Measurements from ENCODE around the gene CCNF.
A peak's percentile ranks its signal among the peaks of the same experiment; 100 is the strongest.

Gene CCNF

DNA sequence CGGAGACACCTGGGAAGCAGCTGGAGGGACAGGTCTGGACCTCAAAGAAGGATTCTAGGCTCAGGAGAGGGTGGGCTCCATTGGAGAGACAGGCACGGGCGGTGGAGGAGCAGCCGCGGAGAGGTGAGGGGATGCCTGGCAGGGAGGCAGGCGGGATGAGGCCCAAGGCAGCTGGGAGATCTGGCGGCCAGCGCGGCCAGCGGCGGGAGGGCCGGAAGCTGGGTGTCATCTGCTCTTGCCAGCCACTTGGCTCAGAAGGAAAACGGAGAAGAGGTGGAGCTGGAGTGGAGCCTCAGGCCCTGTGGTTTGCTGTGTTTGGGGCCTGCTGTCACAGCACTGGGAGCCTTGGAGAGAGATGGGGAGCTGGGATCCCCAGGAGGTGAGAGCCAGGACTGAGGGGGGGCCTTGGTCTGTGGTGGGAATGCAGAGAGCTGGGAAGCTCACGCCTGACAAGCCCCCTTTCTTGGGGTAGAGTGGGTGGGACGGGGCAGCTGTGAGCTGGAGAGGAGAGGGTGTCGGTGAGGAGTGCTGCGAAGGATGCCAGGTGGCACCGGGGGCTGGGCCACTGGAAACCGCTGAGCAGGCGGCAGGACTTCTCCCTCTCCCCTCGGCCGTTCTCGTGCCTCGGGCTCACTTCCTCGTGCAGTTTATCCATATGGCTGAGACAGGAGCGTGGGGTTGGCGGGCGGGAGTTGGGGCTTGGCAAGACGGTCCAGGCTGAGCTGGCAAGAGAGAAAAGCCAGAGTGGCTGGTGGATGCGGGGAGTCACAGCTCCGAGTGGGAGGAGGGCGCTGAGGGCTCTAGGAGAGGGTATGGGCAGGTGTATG lies 53.7 kb downstream of the CCNF start:
- Histone ChIP-seq H3K4me3 (ENCODE audit: insufficient read length, low read depth) (no peak overlapping the region), H3K9me3 (ENCODE audit: insufficient read depth, low read length) (no peaks in the 10 kb centered on the region), H3K36me3 (ENCODE audit: insufficient read depth, insufficient read length, low read length) (peaks cover 2% of the 10 kb centered on the region), H3K9ac (ENCODE audit: insufficient read length, low read depth) (no peak overlapping the region), H3K27me3 (ENCODE audit: insufficient read depth, insufficient read length) (no peaks in the 10 kb centered on the region), H3K4me1 (ENCODE audit: insufficient read depth, insufficient read length) (peaks cover 12% of the 10 kb centered on the region)
- TF ChIP-seq YY1 (IDR thresholded peaks at IDR 0.05; ENCODE audit: insufficient read depth, insufficient read length) (no peak), SUZ12 (IDR thresholded peaks at IDR 0.05; ENCODE audit: extremely low read depth, insufficient read depth, insufficient read length) (no peak), ZNF274 (IDR thresholded peaks at IDR 0.05; ENCODE audit: low read depth, low read length) (no peak)
- DNase-seq (ENCODE audit: low read depth, low spot score): no peak

GRCh38 chr16:2483939-2484897 lies 55.0 kb downstream of the CCNF start:
- Histone ChIP-seq H3K36me3 (ENCODE audit: insufficient read depth, insufficient read length, low read length) (peaks cover under 1% of the 10 kb centered on the region), H3K9ac (ENCODE audit: insufficient read length, low read depth) (no peak overlapping the region), H3K4me3 (ENCODE audit: insufficient read length, low read depth) (no peak overlapping the region), H3K9me3 (ENCODE audit: insufficient read depth, low read length) (no peaks in the 10 kb centered on the region), H3K27me3 (ENCODE audit: insufficient read depth, insufficient read length) (no peaks in the 10 kb centered on the region), H3K4me1 (ENCODE audit: insufficient read depth, insufficient read length) (peaks cover 15% of the 10 kb centered on the region)
- DNase-seq (ENCODE audit: low read depth, low spot score): no peak
- no peak for TF ChIP-seq SUZ12 (IDR thresholded peaks at IDR 0.05; ENCODE audit: extremely low read depth, insufficient read depth, insufficient read length)
- TF ChIP-seq ZNF274 (IDR thresholded peaks at IDR 0.05; ENCODE audit: low read depth, low read length): no peak
- no peak for TF ChIP-seq YY1 (IDR thresholded peaks at IDR 0.05; ENCODE audit: insufficient read depth, insufficient read length)

DNA sequence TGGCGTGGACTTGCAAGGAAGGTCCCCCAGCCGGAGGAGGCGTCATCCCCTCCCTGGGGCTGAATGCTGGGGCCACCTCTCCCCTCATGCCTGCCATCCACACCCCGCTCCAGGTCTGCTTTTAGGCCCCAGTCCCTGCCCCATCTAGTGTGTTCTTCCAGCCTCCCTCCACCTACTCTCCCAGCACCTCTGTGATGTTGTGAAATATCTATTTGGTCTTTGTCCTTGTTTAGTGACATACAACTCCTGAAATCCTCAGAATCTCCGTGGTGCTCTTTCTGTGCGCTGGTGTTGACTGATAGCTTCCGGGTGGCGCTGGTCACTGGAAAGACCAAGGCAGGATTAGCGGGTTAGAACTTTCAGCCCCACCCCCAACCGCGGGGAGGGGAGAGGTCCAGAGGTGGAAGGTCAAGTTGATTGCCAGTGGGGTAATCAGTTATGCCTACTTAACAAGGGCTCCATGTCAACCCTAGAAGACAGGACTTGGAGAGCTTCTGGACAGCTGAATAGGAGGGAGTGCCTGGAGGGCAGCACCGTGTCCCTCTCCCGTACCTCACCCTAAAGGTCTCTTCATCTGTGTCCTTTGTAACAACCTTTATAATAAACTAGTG lies 55.8 kb downstream of the CCNF start:
- no peak for TF ChIP-seq YY1 (IDR thresholded peaks at IDR 0.05; ENCODE audit: insufficient read depth, insufficient read length)
- TF ChIP-seq ZNF274 (IDR thresholded peaks at IDR 0.05; ENCODE audit: low read depth, low read length): no peak
- no peak for TF ChIP-seq SUZ12 (IDR thresholded peaks at IDR 0.05; ENCODE audit: extremely low read depth, insufficient read depth, insufficient read length)
- no peak for DNase-seq (ENCODE audit: low read depth, low spot score)
- Histone ChIP-seq H3K4me3 (ENCODE audit: insufficient read length, low read depth) (no peak overlapping the region), H3K27me3 (ENCODE audit: insufficient read depth, insufficient read length) (no peaks in the 10 kb centered on the region), H3K9me3 (ENCODE audit: insufficient read depth, low read length) (no peaks in the 10 kb centered on the region), H3K9ac (ENCODE audit: insufficient read length, low read depth) (no peak overlapping the region), H3K4me1 (ENCODE audit: insufficient read depth, insufficient read length) (peaks cover 15% of the 10 kb centered on the region), H3K36me3 (ENCODE audit: insufficient read depth, insufficient read length, low read length) (peaks cover 2% of the 10 kb centered on the region)

- TF ChIP-seq ZNF274 (IDR thresholded peaks at IDR 0.05; ENCODE audit: low read depth, low read length) (no peak), YY1 (IDR thresholded peaks at IDR 0.05; ENCODE audit: insufficient read depth, insufficient read length) (no peak), SUZ12 (IDR thresholded peaks at IDR 0.05; ENCODE audit: extremely low read depth, insufficient read depth, insufficient read length) (no peak)
- H3K36me3 ChIP-seq (ENCODE audit: insufficient read depth, insufficient read length, low read length): peaks cover 6% of the 10 kb centered on the region
- no peaks in the 10 kb centered on the region for H3K9me3 ChIP-seq (ENCODE audit: insufficient read depth, low read length)
- H3K27me3 ChIP-seq (ENCODE audit: insufficient read depth, insufficient read length): no peaks in the 10 kb centered on the region
- H3K9ac ChIP-seq (ENCODE audit: insufficient read length, low read depth): peak overlapping the region; percentile 34
- DNase-seq (ENCODE audit: low read depth, low spot score): no peak
- no peak overlapping the region for H3K4me3 ChIP-seq (ENCODE audit: insufficient read length, low read depth)
- H3K4me1 ChIP-seq (ENCODE audit: insufficient read depth, insufficient read length): peaks cover 15% of the 10 kb centered on the region
These were observed 56.7 kb downstream of the CCNF start for GRCh38 chr16:2485811-2486507.

DNA sequence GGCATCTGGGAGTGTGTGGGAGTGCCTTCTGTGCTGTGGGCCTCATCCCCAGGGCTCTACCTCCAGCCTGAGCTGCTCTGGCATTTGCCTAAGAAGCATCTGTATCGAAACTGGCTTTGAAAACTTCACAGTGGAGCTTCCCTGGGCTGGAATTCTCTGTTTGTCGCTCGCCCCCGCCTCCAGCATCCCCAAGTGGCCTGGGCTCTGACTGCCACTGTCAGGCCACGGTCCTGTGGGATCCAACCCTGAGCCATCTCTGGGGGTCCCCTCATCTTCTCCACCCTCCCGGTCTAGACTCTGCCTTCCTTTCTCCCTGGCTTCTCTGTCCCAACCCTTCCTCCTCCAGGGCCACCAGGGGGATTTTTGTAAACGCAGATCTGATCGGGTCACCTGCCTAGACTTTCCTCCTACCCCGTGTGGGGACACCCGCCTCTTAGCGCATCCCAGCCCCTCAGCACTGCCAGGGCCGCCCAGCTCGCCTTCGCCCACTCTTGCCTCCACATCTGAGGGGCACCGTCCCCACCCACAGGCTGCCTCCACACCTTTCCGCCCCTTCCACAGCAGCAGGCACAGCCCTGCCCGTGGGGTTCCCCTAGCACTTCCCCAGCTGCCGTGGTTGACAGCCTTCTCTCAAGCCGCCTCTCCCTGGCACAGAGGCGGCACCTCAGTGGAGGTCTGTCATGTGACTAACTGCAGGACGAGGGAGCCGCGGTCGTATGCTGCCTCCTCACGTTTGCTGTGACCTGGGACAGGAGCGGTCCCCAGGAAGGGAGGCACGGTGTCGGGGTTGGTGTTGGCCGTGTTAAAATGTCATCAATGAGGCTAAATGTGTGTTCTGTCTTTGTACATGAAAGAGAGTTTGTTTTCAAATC lies 57.6 kb downstream of the CCNF start:
- Histone ChIP-seq H3K9me3 (ENCODE audit: insufficient read depth, low read length) (no peaks in the 10 kb centered on the region), H3K9ac (ENCODE audit: insufficient read length, low read depth) (peak overlapping the region; percentile 34), H3K27me3 (ENCODE audit: insufficient read depth, insufficient read length) (no peaks in the 10 kb centered on the region), H3K4me3 (ENCODE audit: insufficient read length, low read depth) (no peak overlapping the region), H3K4me1 (ENCODE audit: insufficient read depth, insufficient read length) (peaks cover 15% of the 10 kb centered on the region), H3K36me3 (ENCODE audit: insufficient read depth, insufficient read length, low read length) (peaks cover 6% of the 10 kb centered on the region)
- TF ChIP-seq YY1 (IDR thresholded peaks at IDR 0.05; ENCODE audit: insufficient read depth, insufficient read length) (no peak), SUZ12 (IDR thresholded peaks at IDR 0.05; ENCODE audit: extremely low read depth, insufficient read depth, insufficient read length) (no peak), ZNF274 (IDR thresholded peaks at IDR 0.05; ENCODE audit: low read depth, low read length) (no peak)
- DNase-seq (ENCODE audit: low read depth, low spot score): no peak

DNA sequence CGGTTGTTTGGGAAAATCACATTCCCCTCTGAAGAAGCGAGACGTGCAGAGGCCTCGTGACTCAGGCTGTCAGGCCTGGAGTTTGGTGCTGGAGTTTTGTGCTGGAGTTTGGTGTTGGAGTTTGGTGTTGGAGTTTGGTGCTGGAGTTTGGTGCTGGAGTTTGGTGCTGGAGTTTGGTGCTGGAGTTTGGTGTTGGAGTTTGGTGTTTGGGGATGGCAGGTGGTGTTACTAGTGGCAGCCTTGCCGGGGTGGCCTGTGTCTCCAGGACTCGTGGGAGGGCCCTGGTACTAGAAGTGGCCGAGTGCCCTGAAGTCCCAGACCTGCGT lies 58.2 kb downstream of the CCNF start:
- Histone ChIP-seq H3K9me3 (ENCODE audit: insufficient read depth, low read length) (no peaks in the 10 kb centered on the region), H3K9ac (ENCODE audit: insufficient read length, low read depth) (peak overlapping the region; percentile 36)
- TF ChIP-seq YY1 (IDR thresholded peaks at IDR 0.05; ENCODE audit: insufficient read depth, insufficient read length) (no peak), SUZ12 (IDR thresholded peaks at IDR 0.05; ENCODE audit: extremely low read depth, insufficient read depth, insufficient read length) (no peak), ZNF274 (IDR thresholded peaks at IDR 0.05; ENCODE audit: low read depth, low read length) (no peak)

More for the DNA sequence above, 58.2 kb downstream of the CCNF start:
- Histone ChIP-seq H3K4me3 (ENCODE audit: insufficient read length, low read depth) (no peak overlapping the region), H3K27me3 (ENCODE audit: insufficient read depth, insufficient read length) (no peaks in the 10 kb centered on the region), H3K36me3 (ENCODE audit: insufficient read depth, insufficient read length, low read length) (peaks cover 6% of the 10 kb centered on the region), H3K4me1 (ENCODE audit: insufficient read depth, insufficient read length) (peaks cover 15% of the 10 kb centered on the region)
- DNase-seq (ENCODE audit: low read depth, low spot score): no peak

Data from NT2/D1 (cell line).